HT-29 (cell line): Measurements from ENCODE around the gene EPC2. TPM values are rescaled to one million over a fixed set of nuclear protein-coding genes. Genes with fewer than 3 reads are reported as not detected.
"Not testable (repeated sequence)": the region's sequence is repeated elsewhere in the genome, so short reads cannot be mapped to it uniquely, and the experiment has no call there.

Experiments
- DNase-seq: peaks from one replicate; pipeline ENCODE4 v3.0.0-alpha.2; 2015; ENCODE audit warnings: low spot score
- total RNA-seq: library from RNA; depleted of rRNA; stranded (reverse); fragments of >200 nt; shearing (Covaris generic); gene quantifications from 2 replicates; pipeline ENCODE4 v1.2.3, GENCODE V29; 2014

EPC2 gene
- total RNA-seq, 1 experiment from 2014 or later: 12.0 TPM

GRCh38 chr2:148721520-148721931 lies 77.0 kb downstream of the EPC2 start:
- peak; percentile 9 for DNase-seq

GRCh38 chr2:148721991-148722777 lies 77.6 kb downstream of the EPC2 start:
- no peak for DNase-seq

GRCh38 chr2:148725564-148725963 lies 81.0 kb downstream of the EPC2 start:
- DNase-seq: no peak

- DNase-seq: no peak
Measured at GRCh38 chr2:148726228-148726627, 81.7 kb downstream of the EPC2 start.

GRCh38 chr2:148730085-148730484 lies 85.5 kb downstream of the EPC2 start:
- no peak for DNase-seq

- no peak for DNase-seq
Measured at GRCh38 chr2:148737742-148738141, 93.2 kb downstream of the EPC2 start.

- no peak for DNase-seq
Measured at GRCh38 chr2:148739454-148740105, 95.0 kb downstream of the EPC2 start.

GRCh38 chr2:148742373-148742772 lies 97.8 kb downstream of the EPC2 start:
- no peak for DNase-seq

- no peak for DNase-seq
Measured at GRCh38 chr2:148745151-148745851, 100.8 kb downstream of the EPC2 start.

- DNase-seq: no peak
Measured at GRCh38 chr2:148746973-148747372, 102.4 kb downstream of the EPC2 start.

GRCh38 chr2:148751907-148752306 lies 107.4 kb downstream of the EPC2 start:
- DNase-seq: no peak

GRCh38 chr2:148752977-148753376 lies 108.4 kb downstream of the EPC2 start:
- DNase-seq: no peak

- no peak for DNase-seq
Measured at GRCh38 chr2:148754864-148755263, 110.3 kb downstream of the EPC2 start.

- DNase-seq: no peak
Measured at GRCh38 chr2:148756292-148756975, 111.9 kb downstream of the EPC2 start.

- DNase-seq: no peak
Measured at GRCh38 chr2:148764815-148765214, 120.3 kb downstream of the EPC2 start.

- no peak for DNase-seq
Measured at GRCh38 chr2:148770047-148770446, 125.5 kb downstream of the EPC2 start.

GRCh38 chr2:148781544-148781943 lies 137.0 kb downstream of the EPC2 start:
- no peak for DNase-seq

GRCh38 chr2:148789059-148789458 lies 144.5 kb downstream of the EPC2 start:
- no peak for DNase-seq

GRCh38 chr2:148790172-148790571 lies 145.6 kb downstream of the EPC2 start:
- DNase-seq: not testable (repeated sequence)

- no peak for DNase-seq
Measured at GRCh38 chr2:148794558-148794957, 150.0 kb downstream of the EPC2 start.

GRCh38 chr2:148796735-148797512 lies 152.4 kb downstream of the EPC2 start:
- DNase-seq: no peak
